Measurements from ENCODE around the gene MTTP. TPM values are rescaled to one million over a fixed set of nuclear protein-coding genes. Genes with fewer than 3 reads are reported as not detected.

The MTTP gene
- total RNA-seq, 1 experiment from 2014 or later = 0.20 TPM

- Histone ChIP-seq H3K9me3 (ENCODE audit: control insufficient read depth in 1 of 2, insufficient read depth in 1 of 2, low read depth in 1 of 2, low read length in 2 of 2) (no peaks in the 10 kb centered on the region), H3K27ac (ENCODE audit: low read depth, low read length) (no peak overlapping the region), H3K4me2 (ENCODE audit: low read length) (no peak overlapping the region), H3K9ac (ENCODE audit: low read length) (no peak overlapping the region), H3K79me2 (ENCODE audit: insufficient read depth, low read length) (no peaks in the 10 kb centered on the region), H3K27me3 (ENCODE audit: insufficient read depth, low read length) (no peaks in the 10 kb centered on the region), H3K36me3 (ENCODE audit: control insufficient read depth in 1 of 2, insufficient read depth in 2 of 2, low read length in 2 of 2) (no peaks in the 10 kb centered on the region), H3K4me1 (ENCODE audit: control insufficient read depth in 1 of 2, insufficient read depth in 2 of 2, low read length in 2 of 2) (no peaks in the 10 kb centered on the region), H2AFZ (ENCODE audit: low read depth, low read length, poor library complexity, severe bottlenecking) (no peak overlapping the region), H4K20me1 (ENCODE audit: insufficient read depth) (no peaks in the 10 kb centered on the region), H3K9me2 (ENCODE audit: insufficient read depth) (no peaks in the 10 kb centered on the region), H3K4me3 (replicated peaks in 1 of 2; ENCODE audit: low read depth in 1 of 2, low read length in 2 of 2) (no peak overlapping the region)
- ATAC-seq (no peak), DNase-seq (ENCODE audit: low read depth, low spot score) (no peak)
- ChIA-PET CTCF (interaction anchor here (1.1 to 1.5 kb wide), 2 partner anchors 152 to 196 kb away, joined by 3 to 4 read pairs; no protein-coding TSS in a partner anchor), RAD21 (ENCODE audit: low non-redundant PET in 1 of 2, low total read pairs in 2 of 2, uncharacterized antibody in 2 of 2, unreplicated experiment in 2 of 2) (no interaction called here), POLR2A (no interaction called here)
- no TSS peak for BruUV-seq (replicated peaks)
- TF ChIP-seq EZH2phosphoT487 (IDR thresholded peaks at IDR 0.05; ENCODE audit: borderline replicate concordance) (no peak), POLR2A (IDR thresholded peaks at IDR 0.05; ENCODE audit: borderline replicate concordance, extremely low read depth, insufficient read depth, insufficient read length) (no peak), RAD21 (IDR thresholded peaks at IDR 0.05; ENCODE audit: low read depth) (peak; percentile 29; the same call in 1 of the 2 replicates), REST (IDR thresholded peaks at IDR 0.05; ENCODE audit: low read depth) (no peak)
- intact Hi-C loops (cut with micrococcal nuclease) = no loop called here
Observed at GRCh38 chr4:99615170-99615820, 40.7 kb downstream of the MTTP start.

GRCh38 chr4:99617374-99617773 lies 42.8 kb downstream of the MTTP start:
- no peak for ATAC-seq
- no peak for TF ChIP-seq EZH2phosphoT487 (IDR thresholded peaks at IDR 0.05; ENCODE audit: borderline replicate concordance)
- TF ChIP-seq CBX3 (IDR thresholded peaks at IDR 0.05; ENCODE audit: low read depth) = no peak
- TF ChIP-seq RAD21 (IDR thresholded peaks at IDR 0.05; ENCODE audit: low read depth) = no peak
- TF ChIP-seq, protein P1, sequence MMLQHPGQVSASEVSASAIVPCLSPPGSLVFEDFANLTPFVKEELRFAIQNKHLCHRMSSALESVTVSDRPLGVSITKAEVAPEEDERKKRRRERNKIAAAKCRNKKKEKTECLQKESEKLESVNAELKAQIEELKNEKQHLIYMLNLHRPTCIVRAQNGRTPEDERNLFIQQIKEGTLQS (IDR thresholded peaks at IDR 0.05) = no peak
- no peak for TF ChIP-seq REST (IDR thresholded peaks at IDR 0.05; ENCODE audit: low read depth)
- no peak for TF ChIP-seq EGR1 (IDR thresholded peaks at IDR 0.05; ENCODE audit: low read depth)
- no peak for TF ChIP-seq ZFX (IDR thresholded peaks at IDR 0.05)
- TF ChIP-seq ZBTB33 (IDR thresholded peaks at IDR 0.05; ENCODE audit: extremely low read depth, insufficient replicate concordance, low read length) = no peak
- no peak for TF ChIP-seq JUND (IDR thresholded peaks at IDR 0.05)

More at GRCh38 chr4:99617374-99617773, 42.8 kb downstream of the MTTP start:
- Histone ChIP-seq H3K9ac (ENCODE audit: low read length) (no peak overlapping the region), H3K4me1 (ENCODE audit: control insufficient read depth in 1 of 2, insufficient read depth in 2 of 2, low read length in 2 of 2) (no peaks in the 10 kb centered on the region), H4K20me1 (ENCODE audit: insufficient read depth) (no peaks in the 10 kb centered on the region), H3K27ac (ENCODE audit: low read depth, low read length) (no peak overlapping the region), H2AFZ (ENCODE audit: low read depth, low read length, poor library complexity, severe bottlenecking) (no peak overlapping the region), H3K4me3 (replicated peaks in 1 of 2; ENCODE audit: low read depth in 1 of 2, low read length in 2 of 2) (no peak overlapping the region), H3K9me3 (ENCODE audit: control insufficient read depth in 1 of 2, insufficient read depth in 1 of 2, low read depth in 1 of 2, low read length in 2 of 2) (no peaks in the 10 kb centered on the region), H3K4me2 (ENCODE audit: low read length) (no peak overlapping the region), H3K9me2 (ENCODE audit: insufficient read depth) (no peaks in the 10 kb centered on the region), H3K36me3 (ENCODE audit: control insufficient read depth in 1 of 2, insufficient read depth in 2 of 2, low read length in 2 of 2) (no peaks in the 10 kb centered on the region), H3K79me2 (ENCODE audit: insufficient read depth, low read length) (no peaks in the 10 kb centered on the region), H3K27me3 (ENCODE audit: insufficient read depth, low read length) (no peaks in the 10 kb centered on the region)
- ChIA-PET RAD21 (ENCODE audit: low non-redundant PET in 1 of 2, low total read pairs in 2 of 2, uncharacterized antibody in 2 of 2, unreplicated experiment in 2 of 2) (no interaction called here), CTCF (no interaction called here), POLR2A (no interaction called here)
- no peak for DNase-seq (ENCODE audit: low read depth, low spot score)
- no TSS peak for BruUV-seq (replicated peaks)
- intact Hi-C loops (cut with micrococcal nuclease) = no loop called here

Data from HCT116 (cell line).